MV-4-11 (cell line): ENCODE data around the gene IL1RAP.
"Not testable (repeated sequence)": the region's sequence is repeated elsewhere in the genome, so short reads cannot be mapped to it uniquely, and the experiment has no call there.

ENCODE experiments used
- DNase-seq: peaks from one replicate; lab custom pipeline; 2025; lab: John Stamatoyannopoulos, UW

Gene IL1RAP

GRCh38 chr3:190666821-190667220 is 152.9 kb downstream of the IL1RAP start:
- no peak for DNase-seq

- no peak for DNase-seq
Measured at GRCh38 chr3:190671658-190672057, 157.8 kb downstream of the IL1RAP start.

GRCh38 chr3:190673148-190673547 is 159.3 kb downstream of the IL1RAP start:
- DNase-seq: no peak

GRCh38 chr3:190676481-190676880 is 162.6 kb downstream of the IL1RAP start:
- DNase-seq: no peak

GRCh38 chr3:190677001-190677400 is 163.1 kb downstream of the IL1RAP start:
- DNase-seq: no peak

- DNase-seq: not testable (repeated sequence)
Measured at GRCh38 chr3:190677868-190678267, 164.0 kb downstream of the IL1RAP start.

GRCh38 chr3:190680691-190681090 is 166.8 kb downstream of the IL1RAP start:
- DNase-seq: peak; percentile 81

- DNase-seq: no peak
Measured at GRCh38 chr3:190684776-190685175, 170.9 kb downstream of the IL1RAP start.

- no peak for DNase-seq
Measured at GRCh38 chr3:190686011-190686410, 172.1 kb downstream of the IL1RAP start.

- no peak for DNase-seq
Measured at GRCh38 chr3:190690246-190690645, 176.4 kb downstream of the IL1RAP start.

GRCh38 chr3:190692256-190692655 is 178.4 kb downstream of the IL1RAP start:
- DNase-seq: no peak

- no peak for DNase-seq
Measured at GRCh38 chr3:190694335-190695001, 180.6 kb downstream of the IL1RAP start.

GRCh38 chr3:190695225-190695624 is 181.3 kb downstream of the IL1RAP start:
- DNase-seq: no peak

GRCh38 chr3:190695994-190696393 is 182.1 kb downstream of the IL1RAP start:
- DNase-seq: no peak

GRCh38 chr3:190696777-190697501 is 183.1 kb downstream of the IL1RAP start:
- no peak for DNase-seq

GRCh38 chr3:190697502-190697830 is 183.6 kb downstream of the IL1RAP start:
- DNase-seq: no peak

GRCh38 chr3:190697901-190698300 is 184.0 kb downstream of the IL1RAP start:
- no peak for DNase-seq

- peak; percentile 60 for DNase-seq
Measured at GRCh38 chr3:190699776-190700175, 185.9 kb downstream of the IL1RAP start.

GRCh38 chr3:190701096-190701532 is 187.2 kb downstream of the IL1RAP start:
- peak; percentile 53 for DNase-seq

GRCh38 chr3:190706582-190706981 is 192.7 kb downstream of the IL1RAP start:
- no peak for DNase-seq
